K562 (cell line): Measurements from ENCODE around the gene UNC5B. TPM values are rescaled to one million over a fixed set of nuclear protein-coding genes. Genes with fewer than 3 reads are reported as not detected.
A peak's percentile ranks its signal among the peaks of the same experiment; 100 is the strongest.

Experiments
- ADNP ChIP-seq: fragments of 200-800 bp; sonication (Bioruptor generic); IDR thresholded peaks from 2 replicates; pipeline ENCODE4 v1.6.1; 2016; ENCODE audit warnings: missing genetic modification characterization, missing compliant biosample characterization
- ATF4 ChIP-seq: fragments of 450-650 bp; formaldehyde crosslinking; IDR thresholded peaks from 2 replicates; pipeline ENCODE4 v1.4.0; 2022; ENCODE audit warnings: mild to moderate bottlenecking, moderate library complexity
- BHLHE40 ChIP-seq: IDR thresholded peaks from 2 replicates; pipeline ENCODE4 v1.6.1; 2011; ENCODE audit warnings: low read length, improper control_type of control experiment
- BRD4 ChIP-seq: fragments of 200-600 bp; sonication (generic); IDR thresholded peaks from 2 replicates; pipeline ENCODE4 v1.6.1; 2017; ENCODE audit warnings: inconsistent platforms
- CCNT2 ChIP-seq: IDR thresholded peaks from 2 replicates; pipeline ENCODE4 v1.6.1; 2011; ENCODE audit warnings: borderline replicate concordance, low read depth, mild to moderate bottlenecking, moderate library complexity, mixed read lengths, low read length; ENCODE audit not compliant: insufficient read length; ENCODE audit errors: extremely low read depth
- CEBPG ChIP-seq, 3 experiments: fragments of 200-800 bp in 1 of 3; sonication (Bioruptor generic) in 1 of 3; sonication (generic) in 1 of 3; formaldehyde crosslinking in 1 of 3; IDR thresholded peaks in 2 of 3; conservative IDR thresholded peaks in 1 of 3; 2 replicates each; pipeline versions ENCODE4 v1.6.1 to v1.8.0; 2016 to 2022; ENCODE audit warnings: missing compliant biosample characterization in 2 of 3, missing genetic modification characterization in 2 of 3, mild to moderate bottlenecking in 1 of 3, missing genetic modification reagents in 1 of 3
- CHD4 ChIP-seq: fragments of 200-600 bp; sonication (generic); IDR thresholded peaks from 3 replicates; pipeline ENCODE4 v1.6.1; 2012; ENCODE audit warnings: low read depth, mild to moderate bottlenecking, mixed read lengths, low read length, inconsistent platforms; ENCODE audit not compliant: insufficient read depth, insufficient replicate concordance, poor library complexity, severe bottlenecking
- E2F4 ChIP-seq: sonication (generic); formaldehyde crosslinking; IDR thresholded peaks from 2 replicates; pipeline ENCODE4 v1.8.0; 2022; ENCODE audit warnings: mild to moderate bottlenecking, low read depth, missing genetic modification reagents
- HCFC1 ChIP-seq: IDR thresholded peaks from 2 replicates; pipeline ENCODE4 v1.6.1; 2012; ENCODE audit warnings: low read depth, low read length, improper control_type of control experiment
- MAFK ChIP-seq: IDR thresholded peaks from 2 replicates; pipeline ENCODE4 v1.6.1; 2011; ENCODE audit warnings: low read length, improper control_type of control experiment
- NBN ChIP-seq: fragments of 450-650 bp; IDR thresholded peaks from 2 replicates; pipeline ENCODE4 v1.6.1; 2016; ENCODE audit warnings: low read depth, mild to moderate bottlenecking
- NR3C1 ChIP-seq: sonication (generic); formaldehyde crosslinking; IDR thresholded peaks from 2 replicates; pipeline ENCODE4 v1.8.1; 2022; ENCODE audit warnings: missing genetic modification reagents
- RBFOX2 ChIP-seq: fragments of 200-400 bp; formaldehyde crosslinking; IDR thresholded peaks from 2 replicates; pipeline ENCODE4 v1.6.1; 2017; ENCODE audit warnings: low read depth, mild to moderate bottlenecking, low read length, moderate library complexity
- RBM25 ChIP-seq: fragments of 200-400 bp; formaldehyde crosslinking; IDR thresholded peaks from 2 replicates; pipeline ENCODE4 v1.6.1; 2018; ENCODE audit warnings: low read length, low read depth, moderate library complexity; ENCODE audit not compliant: severe bottlenecking
- RFX7 ChIP-seq: fragments of 250-450 bp; sonication (Bioruptor Pico); IDR thresholded peaks from 2 replicates; pipeline ENCODE4 v1.5.1; 2021; ENCODE audit warnings: mild to moderate bottlenecking
- SMARCA5 ChIP-seq: fragments of 450-650 bp; IDR thresholded peaks from 2 replicates; pipeline ENCODE4 v1.6.1; 2016
- TCFL5 ChIP-seq: fragments of 250-450 bp; sonication (Bioruptor Pico); conservative IDR thresholded peaks from 2 replicates; pipeline ENCODE4 v1.6.1; 2021; ENCODE audit warnings: mild to moderate bottlenecking, moderate library complexity, matching md5 sums
- ZFP36 ChIP-seq: fragments of 150-350 bp; IDR thresholded peaks from 2 replicates; pipeline ENCODE4 v1.6.1; 2018; ENCODE audit warnings: low read length, low read depth; ENCODE audit not compliant: partially characterized antibody
- ZNF197 ChIP-seq: fragments of 200-800 bp; sonication (Bioruptor generic); IDR thresholded peaks from 2 replicates; pipeline ENCODE4 v1.6.1; 2016; ENCODE audit warnings: low read depth, missing genetic modification characterization, missing compliant biosample characterization
- polyA plus RNA-seq, 8 experiments: library from polyadenylated mRNA; depleted of rRNA in 4 of 8; stranded (reverse) in 5 of 8; unstranded in 3 of 8; fragments of >200 nt; fragmentation: Nextera tagmentation in 2 of 8; fragmentation: Illumina TruSeq in 1 of 8; extraction: Ambion mirVana in 2 of 8; extraction: Trizol in 1 of 8; gene quantifications; 2 replicates each; pipeline versions ENCODE4 v1.2.1 to v1.2.3, GENCODE V29; 2011 to 2014; ENCODE audit warnings: inconsistent platforms in 1 of 8, missing spikeins in 1 of 8
- total RNA-seq, 7 experiments: library from RNA; depleted of rRNA in 6 of 7; stranded (reverse); fragments of >200 nt in 6 of 7; fragmentation: Illumina TruSeq in 2 of 7; extraction: Trizol in 2 of 7; gene quantifications; 2 replicates each; pipeline versions ENCODE4 v1.2.1 to v1.2.3, GENCODE V29; 2011 to 2021; ENCODE audit warnings: low replicate concordance in 1 of 7

UNC5B gene
- total and polyA plus RNA-seq, 9 of the 15 experiments (the other 6 are each of a cell fraction or from before 2014, with no cell fraction given) = 0.10 to 8.4 (median 2.1) TPM

GRCh38 chr10:71257319-71257997 lies 45.1 kb downstream of the UNC5B start (continued):
- TF ChIP-seq E2F4 (CRISPR knock-in tag) (no peak), BRD4 (no peak), HCFC1 (no peak), NBN (no peak), ADNP (tag) (0 out of 2 replicates have a peak, but pooled peaks have one; percentile 47), CHD4 (peak; percentile 1), SMARCA5 (peak; percentile 69; the same call in 1 of the 2 replicates), MAFK (no peak), CEBPG (CRISPR knock-in tag; IDR thresholded peaks at IDR 0.05) (no peak), CEBPG (tag; conservative IDR thresholded peaks at IDR 0.05 in 1 of 2, IDR thresholded peaks at IDR 0.05 in 1 of 2) (no peak), CCNT2 (no peak), RBM25 (peak; percentile 92), TCFL5 (no peak), ZFP36 (no peak), NR3C1 (no peak), RBFOX2 (no peak), RFX7 (CRISPR knock-in tag) (no peak), ZNF197 (CRISPR knock-in tag) (no peak), ATF4 (CRISPR knock-in tag) (no peak), BHLHE40 (no peak)
